Gastrocnemius medialis (tissue), 4 donors: Measurements from ENCODE around the gene PIK3R2.

Experiments used
- POLR2A ChIP-seq, 2 donors: fragments of 450-650 bp; IDR thresholded peaks; one replicate each; pipeline ENCODE4 v1.6.1; 2017; ENCODE audit warnings: antibody characterized with exemption in 2 of 2, mild to moderate bottlenecking in 2 of 2, moderate library complexity in 2 of 2
- TF ChIP-seq, protein P1 (sequence below), 5 experiments: fragments of 450-650 bp in 3 of 5; fragments of 200-600 bp in 2 of 5; sonication (generic) in 2 of 5; IDR thresholded peaks in 4 of 5; conservative IDR thresholded peaks in 1 of 5; 1 replicate in 4 of 5; 2 replicates in 1 of 5; pipeline ENCODE4 v1.5.1; 2016 to 2019; ENCODE audit warnings: antibody characterized with exemption in 5 of 5, mild to moderate bottlenecking in 3 of 5, moderate library complexity in 3 of 5

DNA sequence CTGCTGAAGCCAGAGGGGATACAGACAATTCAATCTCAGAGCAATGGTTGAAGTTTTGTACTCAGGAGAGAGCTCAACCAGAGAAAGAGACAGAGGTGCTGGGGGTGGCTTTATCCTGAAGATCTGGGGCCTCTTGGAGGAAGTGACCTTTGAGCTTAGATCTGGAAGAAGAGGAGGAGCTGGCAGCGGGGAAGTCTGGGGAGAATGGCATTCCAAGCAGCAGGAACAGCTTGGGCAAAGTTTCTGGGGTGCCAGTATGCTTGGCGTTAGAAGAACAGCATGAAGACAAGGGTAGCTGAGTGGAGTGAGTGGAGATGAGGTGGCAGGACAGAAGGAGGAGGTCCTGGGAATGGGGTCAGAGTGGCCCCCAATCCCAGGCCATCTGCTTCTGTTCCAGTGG, 44.1 kb upstream of the PIK3R2 start:
- TF ChIP-seq, protein P1, sequence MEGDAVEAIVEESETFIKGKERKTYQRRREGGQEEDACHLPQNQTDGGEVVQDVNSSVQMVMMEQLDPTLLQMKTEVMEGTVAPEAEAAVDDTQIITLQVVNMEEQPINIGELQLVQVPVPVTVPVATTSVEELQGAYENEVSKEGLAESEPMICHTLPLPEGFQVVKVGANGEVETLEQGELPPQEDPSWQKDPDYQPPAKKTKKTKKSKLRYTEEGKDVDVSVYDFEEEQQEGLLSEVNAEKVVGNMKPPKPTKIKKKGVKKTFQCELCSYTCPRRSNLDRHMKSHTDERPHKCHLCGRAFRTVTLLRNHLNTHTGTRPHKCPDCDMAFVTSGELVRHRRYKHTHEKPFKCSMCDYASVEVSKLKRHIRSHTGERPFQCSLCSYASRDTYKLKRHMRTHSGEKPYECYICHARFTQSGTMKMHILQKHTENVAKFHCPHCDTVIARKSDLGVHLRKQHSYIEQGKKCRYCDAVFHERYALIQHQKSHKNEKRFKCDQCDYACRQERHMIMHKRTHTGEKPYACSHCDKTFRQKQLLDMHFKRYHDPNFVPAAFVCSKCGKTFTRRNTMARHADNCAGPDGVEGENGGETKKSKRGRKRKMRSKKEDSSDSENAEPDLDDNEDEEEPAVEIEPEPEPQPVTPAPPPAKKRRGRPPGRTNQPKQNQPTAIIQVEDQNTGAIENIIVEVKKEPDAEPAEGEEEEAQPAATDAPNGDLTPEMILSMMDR (IDR thresholded peaks at IDR 0.05 in 4 of 5, conservative IDR thresholded peaks at IDR 0.05 in 1 of 5) = no peak
- no peak for TF ChIP-seq POLR2A (IDR thresholded peaks at IDR 0.05)
